Hepatic stellate cell (primary cell): ENCODE data around the gene INSYN1.
"Not testable (repeated sequence)": the region's sequence is repeated elsewhere in the genome, so short reads cannot be mapped to it uniquely, and the experiment has no call there.

Experiments used
- DNase-seq: peaks from one replicate; pipeline ENCODE4 v3.0.0; 2011; ENCODE audit warnings: low spot score

INSYN1 gene

GRCh38 chr15:73753250-73754130, at the start of gene INSYN1:
INSYN1 (minus strand) TSS chr15:73753351; CDS start chr15:73751130, 2,221 bp downstream.
- DNase-seq = peak; percentile 58

DNA sequence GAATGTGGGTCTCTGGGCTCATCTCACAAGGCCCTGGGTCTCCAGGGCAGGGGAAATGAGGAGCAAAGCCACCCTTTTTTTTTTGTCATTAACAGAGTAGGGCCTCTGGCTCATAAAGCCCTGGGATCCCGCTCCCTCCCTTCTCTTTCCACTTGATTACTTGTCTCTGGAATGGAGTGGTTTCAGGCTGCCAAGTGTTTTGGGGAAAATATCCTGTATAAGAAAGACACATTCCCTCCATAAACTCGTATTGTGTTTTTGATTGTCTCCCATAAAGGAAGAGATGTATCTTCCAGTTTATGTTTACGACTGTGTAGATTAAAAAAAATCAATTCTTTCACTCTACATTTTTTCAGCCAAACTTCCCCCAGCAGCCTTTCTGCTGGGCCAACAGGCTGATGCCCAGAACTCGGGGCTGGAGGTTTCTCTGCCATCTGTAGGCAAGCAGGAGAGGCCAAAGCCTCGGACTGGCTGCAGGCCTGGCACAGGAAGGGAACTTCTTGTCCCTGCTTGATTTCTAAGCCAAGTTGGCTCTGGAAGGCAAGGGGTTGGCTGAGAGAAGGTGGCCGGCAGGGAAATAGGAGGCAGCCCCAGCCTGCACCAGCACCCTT, 49.4 kb upstream of the INSYN1 start:
- DNase-seq = no peak

DNA sequence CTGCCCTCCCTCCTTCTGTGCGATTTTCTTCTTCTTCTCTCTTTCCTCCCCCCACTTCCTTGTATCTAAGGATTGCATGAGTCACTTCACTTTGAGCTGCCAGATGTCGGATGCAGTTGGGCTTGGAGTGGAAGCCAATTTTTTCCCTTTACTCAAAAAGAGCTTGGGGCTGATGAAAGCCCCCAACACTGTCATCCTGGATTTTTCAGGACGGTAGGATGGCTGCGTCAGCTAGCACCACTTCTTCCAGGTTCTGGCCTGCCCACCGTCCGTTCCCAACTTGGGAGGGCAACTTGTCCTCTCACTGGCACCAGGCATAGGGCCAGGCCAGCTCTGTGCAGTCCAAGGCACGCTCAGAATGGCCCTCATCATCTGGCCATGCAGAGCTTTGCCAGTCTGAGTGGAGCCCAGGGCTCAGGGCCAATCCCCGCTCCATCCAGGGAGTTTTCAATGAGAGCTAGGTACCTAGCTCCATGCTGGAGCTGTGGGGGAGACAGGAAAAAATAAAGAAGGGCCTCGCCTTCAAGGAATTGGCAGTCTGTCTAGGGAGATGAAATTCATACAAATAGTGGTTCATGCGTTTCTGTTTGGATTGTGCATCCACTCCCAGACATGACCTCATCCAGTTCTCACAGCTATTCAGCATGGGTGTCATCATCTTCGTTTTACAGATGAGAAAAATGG, 47.7 kb upstream of the INSYN1 start:
- DNase-seq = peak; percentile 89

GRCh38 chr15:73799466-73799865, 46.3 kb upstream of the INSYN1 start:
- peak; percentile 32 for DNase-seq

DNA sequence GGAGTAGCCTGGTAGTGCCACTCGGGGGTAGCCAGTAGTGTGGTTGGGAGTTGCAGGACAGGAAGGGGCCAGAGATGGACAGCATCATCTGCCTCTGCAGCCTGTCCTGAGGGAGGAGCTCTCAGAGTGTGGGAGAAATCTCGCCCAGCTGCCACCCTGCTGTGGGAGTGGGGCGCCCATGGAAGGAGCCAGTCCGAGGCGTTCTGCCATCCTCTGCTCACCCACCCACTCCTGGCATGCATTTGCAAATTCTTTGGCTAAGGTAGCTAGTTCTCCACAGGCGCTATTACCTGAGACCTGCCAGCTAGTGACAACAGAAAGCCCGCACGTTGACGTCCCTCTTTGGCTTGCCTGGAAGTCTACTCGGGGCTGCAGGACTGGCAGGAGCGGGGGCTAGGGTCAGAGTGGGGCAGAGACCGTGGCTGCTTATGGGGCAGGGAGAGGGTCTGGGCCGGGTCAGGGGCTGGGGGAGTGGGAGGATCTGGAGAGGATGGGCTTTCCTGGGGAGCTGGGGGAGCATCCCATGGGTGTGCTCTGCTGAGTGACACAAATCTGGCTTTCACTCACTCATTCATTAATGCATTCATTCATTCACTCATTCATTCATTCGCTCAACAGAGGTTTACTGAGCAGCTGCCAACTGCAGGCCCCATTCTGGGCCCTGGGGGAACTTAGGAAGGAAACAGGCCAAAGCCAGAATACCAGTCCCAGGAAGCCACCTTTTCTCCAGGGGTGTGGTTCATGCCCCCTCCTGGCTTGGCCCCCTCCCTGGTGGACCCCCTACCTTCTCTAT, 44.4 kb upstream of the INSYN1 start:
- DNase-seq = no peak

GRCh38 chr15:73796331-73796831, 43.2 kb upstream of the INSYN1 start:
- DNase-seq = no peak

DNA sequence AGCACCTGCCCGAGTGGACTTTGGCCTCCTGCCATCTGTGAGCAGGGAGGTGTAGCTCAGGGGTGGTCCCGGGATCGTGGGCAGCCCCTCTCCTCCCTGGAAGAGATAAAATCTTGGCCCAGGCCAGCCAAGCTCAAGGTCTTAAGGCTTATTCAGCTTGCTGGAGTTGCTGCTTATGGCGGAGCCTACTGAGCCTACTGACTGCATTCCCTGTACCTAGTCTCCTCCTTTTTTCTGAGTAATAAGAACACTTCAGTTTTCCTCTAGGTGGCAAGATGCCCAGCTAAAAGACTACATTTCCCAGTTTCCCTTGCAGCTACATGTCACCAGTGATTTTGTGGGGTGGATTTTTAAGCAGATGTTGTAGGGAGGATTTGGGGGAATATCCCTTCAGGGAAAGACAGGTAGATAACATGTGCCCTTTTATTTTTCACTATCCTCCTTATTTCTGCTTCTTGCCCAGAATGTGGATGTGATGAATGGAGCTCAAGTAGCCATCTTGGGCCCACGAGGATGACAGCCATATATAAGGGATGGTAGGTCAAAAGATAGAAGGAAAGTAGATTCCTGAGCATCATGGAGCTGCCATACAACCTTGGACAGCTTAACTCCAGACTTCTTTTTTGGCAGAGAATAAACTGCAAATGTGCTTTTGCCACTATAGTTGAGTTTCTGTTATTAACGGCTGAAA, 41.4 kb upstream of the INSYN1 start:
- no peak for DNase-seq

DNA sequence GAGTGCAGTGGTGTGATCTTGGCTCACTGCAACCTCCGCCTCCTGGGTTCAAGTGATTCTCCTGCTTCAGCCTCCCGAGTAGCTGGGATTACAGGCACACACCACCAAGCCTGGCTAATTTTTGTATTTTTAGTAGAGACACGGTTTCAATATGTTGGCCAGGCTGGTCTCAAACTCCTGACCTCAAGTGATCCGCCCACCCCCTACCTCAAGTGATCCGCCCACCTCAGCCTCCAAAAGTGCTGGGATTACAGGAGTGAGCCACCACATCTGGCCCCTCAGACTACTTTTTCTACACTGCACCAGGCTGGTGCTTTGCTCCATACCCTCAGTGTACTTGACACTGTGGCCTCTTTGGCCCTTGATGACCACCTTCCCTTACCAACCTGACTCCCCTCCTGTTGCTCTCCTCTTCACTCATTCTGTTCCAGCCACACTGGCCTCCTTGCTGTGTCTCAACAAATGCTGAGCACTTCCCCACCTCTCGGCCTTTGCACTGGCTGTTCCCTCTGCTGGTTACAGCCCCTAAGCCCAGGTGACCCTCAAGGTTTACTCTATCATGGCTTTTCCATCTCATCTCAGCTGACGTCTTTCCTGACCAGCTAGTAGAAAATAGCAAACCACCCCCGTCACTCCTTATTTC, 39.9 kb upstream of the INSYN1 start:
- not testable (repeated sequence) for DNase-seq

GRCh38 chr15:73792415-73792814, 39.3 kb upstream of the INSYN1 start:
- no peak for DNase-seq

- DNase-seq = no peak
Measured at GRCh38 chr15:73789521-73790240, 36.5 kb upstream of the INSYN1 start.

DNA sequence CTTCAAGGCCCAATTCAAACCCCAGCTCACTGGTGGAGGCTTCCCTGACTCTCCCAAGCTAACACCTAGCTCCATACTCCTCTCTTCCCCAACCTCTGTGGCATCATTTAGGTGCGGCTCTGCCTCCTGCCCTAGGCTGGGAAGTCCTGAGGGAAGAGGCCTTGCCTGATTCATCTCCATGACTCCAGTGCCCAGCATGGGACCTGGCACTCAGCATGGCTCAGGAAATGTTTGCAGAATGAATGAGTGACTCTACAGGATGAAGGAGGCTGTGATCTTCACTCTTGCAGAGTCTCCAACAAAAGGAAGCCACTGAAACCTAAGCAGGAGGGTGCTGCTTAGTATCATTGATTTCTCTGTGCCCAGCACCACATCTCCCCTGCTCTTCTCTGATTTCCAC, 34.5 kb upstream of the INSYN1 start:
- DNase-seq = no peak

GRCh38 chr15:73786538-73786937, 33.4 kb upstream of the INSYN1 start:
- DNase-seq = no peak

GRCh38 chr15:73785256-73786014, 32.3 kb upstream of the INSYN1 start:
- DNase-seq = not testable (repeated sequence)

DNA sequence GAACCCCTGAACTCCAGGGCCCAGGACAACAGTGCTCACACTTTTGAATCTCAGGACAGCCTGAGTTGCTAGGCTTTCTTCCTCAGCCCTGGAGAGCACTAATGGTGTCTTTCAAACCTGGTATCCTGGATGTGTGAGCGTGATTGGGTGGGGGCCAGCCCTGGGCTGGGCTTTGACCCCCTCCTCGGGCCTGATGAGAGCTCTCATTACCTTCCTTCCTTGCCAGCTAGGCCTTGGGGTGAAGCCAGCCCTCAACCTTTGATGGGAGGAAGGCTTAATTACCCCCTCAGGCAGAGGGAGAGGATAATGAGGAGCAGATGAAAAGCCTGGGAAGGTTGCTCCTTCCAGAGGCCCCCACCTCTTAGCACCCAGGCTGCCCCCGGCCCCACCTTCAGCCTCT, 31.1 kb upstream of the INSYN1 start:
- DNase-seq = no peak

- no peak for DNase-seq
Measured at GRCh38 chr15:73782344-73782959, 29.3 kb upstream of the INSYN1 start.

GRCh38 chr15:73781038-73781925, 28.1 kb upstream of the INSYN1 start:
- peak; percentile 42 for DNase-seq

DNA sequence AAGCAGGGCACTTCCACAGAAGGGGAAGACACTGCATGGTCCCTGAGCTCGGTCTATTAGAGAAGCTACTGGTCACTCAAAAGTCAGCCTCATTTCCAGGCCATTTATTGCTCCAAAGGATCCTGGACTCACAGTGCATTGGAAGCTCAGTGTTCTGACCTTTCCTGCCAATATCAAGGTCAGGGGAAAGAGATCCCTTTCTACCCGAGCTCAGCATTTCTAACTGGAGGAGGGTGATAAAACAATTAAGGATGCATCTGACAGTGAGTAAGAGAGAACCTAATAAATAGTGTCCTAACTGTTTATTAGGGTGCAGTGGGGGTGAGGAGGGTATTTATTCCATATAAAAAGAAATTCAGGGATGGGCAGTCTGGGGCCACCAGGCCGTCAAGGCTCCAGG, 26.8 kb upstream of the INSYN1 start:
- no peak for DNase-seq

GRCh38 chr15:73777741-73778140, 24.6 kb upstream of the INSYN1 start:
- DNase-seq = no peak
